ENCODE measurements around the gene PCDHGB2.
"Not testable (repeated sequence)": the region's sequence is repeated elsewhere in the genome, so short reads cannot be mapped to it uniquely, and the experiment has no call there.

The PCDHGB2 gene

GRCh38 chr5:141349917-141350619, 9.7 kb upstream of the PCDHGB2 start, which contains the start of gene PCDHGB1:
PCDHGB1 (plus strand) TSS chr5:141350099; CDS start chr5:141350261, 162 bp downstream.
- no peak for DNase-seq (ENCODE audit: low read depth, low spot score)

- no peak for DNase-seq (ENCODE audit: low read depth, low spot score)
Measured at GRCh38 chr5:141351591-141351990, 8.2 kb upstream of the PCDHGB2 start.

DNA sequence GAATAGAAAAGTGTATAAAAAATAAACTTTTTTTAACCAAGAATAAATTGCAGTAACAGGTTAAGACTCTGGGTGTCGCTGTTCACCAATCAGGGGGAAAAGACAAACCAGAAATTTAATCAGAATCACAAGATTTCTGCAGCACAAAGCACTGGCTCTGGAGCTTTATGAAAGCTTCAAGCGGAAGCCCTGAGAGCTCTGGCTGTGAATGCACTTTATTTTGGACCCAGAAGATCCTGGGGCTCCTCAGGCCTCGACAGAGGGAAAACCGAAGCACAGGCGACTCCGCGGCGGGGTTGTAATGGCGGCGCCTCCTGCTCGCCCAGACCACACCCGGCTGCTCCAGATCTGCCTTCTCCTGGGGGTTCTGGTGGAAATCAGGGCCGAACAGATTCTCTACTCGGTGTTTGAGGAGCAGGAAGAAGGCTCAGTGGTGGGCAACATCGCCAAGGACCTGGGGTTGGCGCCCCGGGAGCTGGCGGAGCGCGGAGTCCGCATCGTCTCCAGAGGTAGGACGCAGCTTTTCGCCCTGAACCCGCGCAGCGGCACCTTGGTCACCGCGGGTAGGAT, 4.8 kb upstream of the PCDHGB2 start, which contains the start of gene PCDHGA4:
Gene PCDHGA4, plus strand, starts transcription at position 122 of the 570 bp plus-strand sequence. Its CDS starts 87 bp downstream, at position 209.
- DNase-seq (ENCODE audit: low read depth, low spot score) = no peak

DNA sequence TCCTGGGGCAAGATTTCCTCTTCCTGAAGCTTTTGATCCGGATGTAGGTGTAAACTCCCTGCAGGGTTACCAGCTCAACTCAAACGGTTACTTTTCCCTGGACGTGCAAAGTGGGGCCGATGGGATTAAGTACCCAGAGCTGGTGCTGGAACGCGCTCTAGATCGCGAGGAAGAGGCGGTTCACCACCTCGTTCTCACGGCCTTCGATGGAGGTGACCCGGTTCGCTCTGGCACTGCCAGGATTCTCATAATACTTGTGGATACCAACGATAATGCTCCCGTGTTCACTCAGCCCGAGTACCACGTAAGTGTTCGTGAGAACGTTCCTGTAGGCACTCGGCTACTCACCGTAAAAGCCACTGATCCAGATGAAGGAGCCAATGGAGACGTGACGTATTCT, 4.2 kb upstream of the PCDHGB2 start:
- no peak for DNase-seq (ENCODE audit: low read depth, low spot score)

GRCh38 chr5:141356133-141356532, 3.7 kb upstream of the PCDHGB2 start:
- no peak for DNase-seq (ENCODE audit: low read depth, low spot score)

- DNase-seq (ENCODE audit: low read depth, low spot score) = no peak
Measured at GRCh38 chr5:141356950-141357349, 2.8 kb upstream of the PCDHGB2 start.

DNA sequence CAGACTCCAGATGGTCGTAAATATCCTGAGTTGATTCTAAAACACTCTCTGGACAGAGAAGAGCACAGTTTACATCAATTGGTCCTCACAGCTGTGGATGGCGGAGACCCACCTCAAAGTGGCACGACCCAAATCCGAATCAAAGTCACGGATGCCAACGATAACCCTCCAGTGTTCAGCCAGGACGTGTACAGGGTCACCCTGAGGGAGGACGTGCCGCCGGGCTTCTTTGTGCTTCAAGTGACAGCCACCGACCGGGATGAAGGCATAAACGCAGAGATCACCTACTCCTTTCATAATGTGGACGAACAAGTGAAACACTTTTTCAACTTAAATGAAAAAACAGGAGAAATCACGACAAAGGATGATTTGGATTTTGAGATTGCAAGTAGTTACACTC, 891 bp downstream of the PCDHGB2 start:
- no peak for DNase-seq (ENCODE audit: low read depth, low spot score)

DNA sequence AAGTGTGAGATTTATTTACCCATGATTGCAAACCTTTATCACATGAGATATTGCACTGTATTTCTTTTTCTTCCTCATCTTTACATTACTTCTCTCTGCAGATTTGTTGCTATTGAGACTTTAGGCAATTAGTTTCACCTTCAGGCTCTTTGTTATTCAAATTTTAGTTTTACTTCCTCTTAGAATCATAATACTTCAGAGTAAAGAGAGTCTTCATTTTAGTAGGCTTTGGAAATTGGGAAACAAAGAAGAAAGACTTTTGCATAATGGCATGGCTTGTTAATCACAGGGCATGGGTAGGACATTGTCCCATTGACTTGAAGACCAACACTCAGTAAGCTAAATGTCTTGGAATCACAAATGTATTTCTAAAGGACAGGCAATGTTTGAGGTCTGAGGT, 2.9 kb downstream of the PCDHGB2 start:
- DNase-seq (ENCODE audit: low read depth, low spot score) = no peak

DNA sequence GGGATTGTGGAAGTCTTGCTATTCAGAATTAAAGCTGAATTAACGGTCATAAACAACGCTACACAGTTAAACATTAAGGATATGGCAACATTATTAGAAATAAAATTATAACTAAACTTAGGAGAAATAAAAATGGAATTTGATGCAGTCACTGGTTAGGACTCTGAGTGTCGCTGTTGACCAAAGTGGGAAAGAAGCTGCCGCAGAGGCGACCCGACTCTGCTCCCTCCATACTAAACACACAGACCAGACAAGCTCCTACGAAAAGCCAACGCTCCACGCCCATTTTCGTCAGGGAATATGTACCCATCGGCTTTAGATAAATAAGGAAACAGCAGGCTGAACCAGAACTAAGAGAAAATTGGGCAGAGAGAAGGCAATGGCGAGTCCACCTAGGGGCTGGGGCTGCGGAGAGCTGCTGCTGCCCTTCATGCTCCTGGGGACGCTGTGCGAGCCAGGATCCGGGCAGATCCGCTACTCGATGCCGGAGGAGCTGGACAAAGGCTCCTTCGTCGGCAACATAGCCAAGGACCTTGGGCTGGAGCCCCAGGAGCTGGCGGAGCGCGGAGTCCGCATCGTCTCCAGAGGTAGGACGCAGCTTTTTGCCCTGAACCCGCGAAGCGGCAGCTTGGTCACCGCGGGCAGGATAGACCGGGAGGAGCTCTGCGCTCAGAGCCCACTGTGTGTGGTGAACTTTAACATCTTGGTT, 4.3 kb downstream of the PCDHGB2 start, which contains the start of gene PCDHGA5:
Gene PCDHGA5, plus strand, starts transcription at position 211 of the 709 bp plus-strand sequence. Its CDS starts 169 bp downstream, at position 380.
- DNase-seq (ENCODE audit: low read depth, low spot score) = no peak

DNA sequence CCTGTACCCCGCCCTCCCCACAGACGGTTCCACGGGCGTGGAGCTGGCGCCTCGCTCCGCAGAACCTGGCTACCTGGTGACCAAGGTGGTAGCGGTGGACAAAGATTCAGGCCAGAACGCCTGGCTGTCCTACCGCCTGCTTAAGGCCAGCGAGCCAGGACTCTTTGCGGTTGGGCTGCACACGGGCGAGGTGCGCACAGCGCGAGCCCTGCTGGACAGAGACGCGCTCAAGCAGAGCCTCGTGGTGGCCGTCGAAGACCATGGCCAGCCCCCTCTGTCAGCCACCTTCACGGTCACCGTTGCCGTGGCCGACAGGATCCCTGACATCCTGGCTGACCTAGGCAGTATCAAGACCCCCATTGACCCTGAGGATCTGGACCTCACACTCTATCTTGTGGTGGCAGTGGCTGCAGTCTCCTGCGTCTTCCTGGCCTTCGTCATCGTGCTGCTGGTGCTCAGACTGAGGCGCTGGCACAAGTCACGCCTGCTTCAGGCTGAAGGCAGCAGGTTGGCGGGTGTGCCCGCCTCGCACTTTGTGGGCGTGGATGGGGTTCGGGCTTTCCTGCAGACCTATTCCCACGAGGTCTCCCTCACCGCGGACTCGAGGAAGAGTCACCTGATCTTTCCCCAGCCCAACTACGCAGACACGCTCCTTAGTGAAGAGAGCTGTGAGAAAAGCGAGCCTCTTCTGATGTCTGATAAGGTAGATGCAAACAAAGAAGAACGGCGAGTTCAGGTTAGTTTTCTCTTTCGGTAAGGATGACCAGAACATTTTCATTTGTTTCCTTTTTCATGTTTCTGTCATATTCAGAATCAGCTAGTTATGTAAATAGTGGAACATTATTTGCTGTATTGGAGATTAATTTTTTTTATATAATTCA, 6.5 kb downstream of the PCDHGB2 start:
- DNase-seq (ENCODE audit: low read depth, low spot score) = no peak

GRCh38 chr5:141369994-141370848, 10.4 kb downstream of the PCDHGB2 start, which contains the start of gene PCDHGB3:
PCDHGB3 (plus strand) TSS chr5:141370242; CDS start chr5:141370395, 153 bp downstream.
- no peak for DNase-seq (ENCODE audit: low read depth, low spot score)

GRCh38 chr5:141371572-141372475, 12.0 kb downstream of the PCDHGB2 start:
- no peak for DNase-seq (ENCODE audit: low read depth, low spot score)

DNA sequence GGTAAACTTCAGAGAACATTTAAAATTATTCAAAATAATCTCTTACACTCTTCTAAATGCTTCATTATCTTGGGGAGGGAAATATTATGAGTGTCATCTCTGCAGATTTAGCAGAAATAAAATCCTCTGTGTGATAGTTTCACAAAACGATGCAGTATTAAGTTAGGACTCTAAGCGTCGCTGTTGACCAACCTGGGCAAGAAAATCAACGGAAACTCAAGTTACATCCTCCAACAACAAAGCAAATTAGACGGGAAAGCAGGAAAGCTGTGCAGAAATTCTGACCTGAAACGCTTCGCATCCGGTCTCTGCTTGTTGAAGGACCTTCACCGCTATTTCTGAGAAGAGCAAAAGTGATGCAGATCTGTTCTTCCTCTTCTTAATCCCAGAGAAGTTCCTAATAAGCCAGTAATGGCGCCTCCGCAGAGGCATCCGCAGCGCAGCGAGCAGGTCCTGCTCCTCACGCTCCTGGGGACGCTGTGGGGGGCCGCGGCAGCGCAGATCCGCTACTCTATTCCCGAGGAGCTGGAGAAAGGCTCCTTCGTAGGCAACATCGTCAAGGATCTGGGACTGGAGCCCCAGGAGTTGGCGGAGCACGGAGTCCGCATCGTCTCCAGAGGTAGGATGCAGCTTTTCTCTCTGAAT, 14.0 kb downstream of the PCDHGB2 start, which contains the start of gene PCDHGA6:
Gene PCDHGA6, plus strand, starts transcription at position 219 of the 645 bp plus-strand sequence. Its CDS starts 193 bp downstream, at position 412.
- DNase-seq (ENCODE audit: low read depth, low spot score) = no peak

- no peak for DNase-seq (ENCODE audit: low read depth, low spot score)
Measured at GRCh38 chr5:141374627-141375026, 14.8 kb downstream of the PCDHGB2 start.

DNA sequence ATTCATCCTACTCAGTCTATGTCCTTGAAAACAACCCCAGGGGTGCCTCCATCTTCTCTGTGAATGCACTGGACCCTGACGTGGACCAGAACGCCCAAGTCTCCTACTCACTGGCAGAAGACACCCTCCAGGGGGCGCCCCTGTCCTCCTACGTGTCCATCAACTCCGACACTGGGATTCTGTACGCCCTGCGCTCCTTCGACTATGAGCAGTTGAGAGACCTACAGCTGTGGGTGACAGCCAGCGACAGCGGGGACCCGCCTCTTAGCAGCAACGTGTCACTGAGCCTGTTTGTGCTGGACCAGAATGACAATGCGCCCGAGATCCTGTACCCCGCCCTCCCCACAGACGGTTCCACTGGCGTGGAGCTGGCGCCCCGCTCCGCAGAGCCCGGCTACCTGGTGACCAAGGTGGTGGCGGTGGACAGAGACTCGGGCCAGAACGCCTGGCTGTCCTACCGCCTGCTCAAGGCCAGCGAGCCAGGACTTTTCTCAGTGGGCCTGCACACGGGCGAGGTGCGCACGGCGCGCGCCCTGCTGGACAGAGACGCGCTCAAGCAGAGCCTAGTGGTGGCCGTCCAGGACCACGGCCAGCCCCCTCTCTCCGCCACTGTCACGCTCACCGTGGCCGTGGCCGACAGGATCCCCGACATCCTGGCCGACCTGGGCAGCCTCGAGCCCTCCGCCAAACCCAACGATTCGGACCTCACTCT, 15.8 kb downstream of the PCDHGB2 start:
- DNase-seq (ENCODE audit: low read depth, low spot score) = not testable (repeated sequence)

DNA sequence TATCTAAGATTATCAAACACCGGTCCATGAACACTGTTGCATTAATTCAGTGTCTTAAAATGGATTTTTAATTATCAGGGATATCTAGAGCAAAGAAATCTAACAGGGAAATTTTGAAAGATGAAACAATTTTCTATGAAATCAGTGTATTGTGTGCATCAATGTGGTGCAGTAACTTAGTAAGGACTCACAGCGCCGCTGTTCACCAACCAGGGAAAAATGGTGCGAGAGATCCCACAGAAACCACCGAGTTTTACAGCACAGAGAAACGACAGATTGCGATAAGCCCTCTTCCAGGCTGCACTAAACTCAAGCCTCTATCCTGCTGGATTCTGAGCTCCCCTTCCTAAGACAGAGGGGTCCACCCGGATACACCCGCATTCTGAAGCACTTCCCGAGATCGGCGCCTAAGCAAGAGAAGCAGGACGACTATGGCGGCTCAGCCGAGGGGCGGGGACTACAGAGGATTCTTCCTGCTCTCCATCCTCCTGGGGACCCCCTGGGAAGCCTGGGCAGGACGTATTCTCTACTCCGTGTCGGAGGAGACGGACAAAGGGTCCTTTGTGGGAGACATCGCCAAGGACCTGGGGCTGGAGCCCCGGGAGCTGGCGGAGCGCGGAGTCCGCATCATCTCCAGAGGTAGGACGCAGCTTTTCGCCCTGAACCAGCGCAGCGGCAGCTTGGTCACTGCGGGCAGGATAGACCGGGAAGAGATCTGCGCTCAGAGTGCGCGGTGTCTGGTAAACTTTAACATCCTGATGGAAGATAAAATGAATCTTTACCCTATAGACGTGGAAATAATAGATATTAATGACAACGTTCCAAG, 22.9 kb downstream of the PCDHGB2 start, which contains the start of gene PCDHGA7:
Gene PCDHGA7, plus strand, starts transcription at position 274 of the 826 bp plus-strand sequence. Its CDS starts 158 bp downstream, at position 432.
- DNase-seq (ENCODE audit: low read depth, low spot score) = no peak

- no peak for DNase-seq (ENCODE audit: low read depth, low spot score)
Measured at GRCh38 chr5:141383345-141383744, 23.6 kb downstream of the PCDHGB2 start.
